GM12801 (cell line): ENCODE measurements around the gene MTCL1.

Source experiments
- TF ChIP-seq, protein P1 (sequence below): IDR thresholded peaks from one replicate; pipeline ENCODE4 v1.5.1; 2011; ENCODE audit warnings: control low read depth; ENCODE audit not compliant: insufficient read length; ENCODE audit errors: extremely low read depth

Gene MTCL1

DNA sequence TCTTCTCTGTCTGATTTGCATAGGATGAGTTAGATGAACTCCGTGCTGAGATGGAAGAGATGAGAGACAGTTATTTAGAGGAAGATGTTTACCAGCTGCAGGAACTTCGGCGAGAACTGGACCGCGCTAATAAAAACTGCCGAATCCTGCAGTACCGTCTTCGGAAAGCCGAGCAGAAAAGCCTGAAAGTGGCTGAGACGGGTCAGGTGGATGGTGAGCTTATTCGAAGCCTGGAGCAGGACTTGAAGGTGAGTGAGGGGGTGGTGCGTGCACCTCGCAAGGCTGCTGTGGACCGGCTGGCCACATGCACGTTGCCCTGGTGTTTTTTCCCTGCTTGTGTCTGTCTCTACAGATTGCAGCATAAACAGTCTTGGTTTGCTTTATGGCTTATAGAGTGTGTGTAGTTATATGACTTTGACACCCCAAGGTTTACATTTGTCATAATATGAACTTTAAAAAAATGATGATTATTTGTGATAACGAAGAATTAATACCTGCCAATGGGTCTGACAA is 13.1 kb downstream of the MTCL1 start:
- TF ChIP-seq, protein P1, sequence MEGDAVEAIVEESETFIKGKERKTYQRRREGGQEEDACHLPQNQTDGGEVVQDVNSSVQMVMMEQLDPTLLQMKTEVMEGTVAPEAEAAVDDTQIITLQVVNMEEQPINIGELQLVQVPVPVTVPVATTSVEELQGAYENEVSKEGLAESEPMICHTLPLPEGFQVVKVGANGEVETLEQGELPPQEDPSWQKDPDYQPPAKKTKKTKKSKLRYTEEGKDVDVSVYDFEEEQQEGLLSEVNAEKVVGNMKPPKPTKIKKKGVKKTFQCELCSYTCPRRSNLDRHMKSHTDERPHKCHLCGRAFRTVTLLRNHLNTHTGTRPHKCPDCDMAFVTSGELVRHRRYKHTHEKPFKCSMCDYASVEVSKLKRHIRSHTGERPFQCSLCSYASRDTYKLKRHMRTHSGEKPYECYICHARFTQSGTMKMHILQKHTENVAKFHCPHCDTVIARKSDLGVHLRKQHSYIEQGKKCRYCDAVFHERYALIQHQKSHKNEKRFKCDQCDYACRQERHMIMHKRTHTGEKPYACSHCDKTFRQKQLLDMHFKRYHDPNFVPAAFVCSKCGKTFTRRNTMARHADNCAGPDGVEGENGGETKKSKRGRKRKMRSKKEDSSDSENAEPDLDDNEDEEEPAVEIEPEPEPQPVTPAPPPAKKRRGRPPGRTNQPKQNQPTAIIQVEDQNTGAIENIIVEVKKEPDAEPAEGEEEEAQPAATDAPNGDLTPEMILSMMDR, result no peak

DNA sequence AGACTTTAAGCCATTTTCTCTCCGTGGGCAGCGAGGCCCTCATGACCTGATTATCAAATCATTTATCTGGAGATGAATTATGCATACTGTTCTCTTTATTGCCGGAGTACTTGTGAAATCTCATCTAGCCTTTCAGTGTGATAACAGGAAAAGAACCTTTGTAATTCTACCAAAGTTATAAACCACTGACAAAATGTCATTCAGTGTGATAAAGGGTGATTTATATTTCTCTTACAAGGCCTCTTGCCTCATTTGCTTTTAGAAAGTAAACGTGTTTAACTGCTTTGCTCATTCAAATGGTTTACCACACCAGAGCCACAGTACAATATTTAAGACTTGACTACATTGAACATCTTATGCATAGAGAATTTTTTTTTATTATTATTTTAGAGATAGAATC is 13.8 kb downstream of the MTCL1 start:
- TF ChIP-seq, protein P1, result no peak

DNA sequence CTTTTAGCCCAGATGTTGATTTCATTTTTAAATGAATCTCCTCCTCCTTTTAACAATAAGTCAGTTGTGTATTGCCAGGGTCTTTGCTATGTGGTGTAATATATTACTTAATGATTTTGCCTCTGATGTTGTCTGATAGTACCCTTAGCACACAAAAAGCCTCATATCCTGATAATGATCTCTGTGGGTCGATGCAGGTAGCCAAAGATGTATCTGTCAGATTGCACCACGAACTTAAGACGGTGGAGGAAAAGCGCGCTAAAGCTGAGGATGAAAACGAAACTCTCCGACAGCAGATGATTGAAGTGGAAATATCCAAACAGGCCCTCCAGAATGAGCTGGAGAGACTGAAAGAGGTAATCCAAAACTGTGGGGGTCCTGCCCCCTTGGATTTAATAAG is 14.8 kb downstream of the MTCL1 start:
- TF ChIP-seq, protein P1, result no peak

DNA sequence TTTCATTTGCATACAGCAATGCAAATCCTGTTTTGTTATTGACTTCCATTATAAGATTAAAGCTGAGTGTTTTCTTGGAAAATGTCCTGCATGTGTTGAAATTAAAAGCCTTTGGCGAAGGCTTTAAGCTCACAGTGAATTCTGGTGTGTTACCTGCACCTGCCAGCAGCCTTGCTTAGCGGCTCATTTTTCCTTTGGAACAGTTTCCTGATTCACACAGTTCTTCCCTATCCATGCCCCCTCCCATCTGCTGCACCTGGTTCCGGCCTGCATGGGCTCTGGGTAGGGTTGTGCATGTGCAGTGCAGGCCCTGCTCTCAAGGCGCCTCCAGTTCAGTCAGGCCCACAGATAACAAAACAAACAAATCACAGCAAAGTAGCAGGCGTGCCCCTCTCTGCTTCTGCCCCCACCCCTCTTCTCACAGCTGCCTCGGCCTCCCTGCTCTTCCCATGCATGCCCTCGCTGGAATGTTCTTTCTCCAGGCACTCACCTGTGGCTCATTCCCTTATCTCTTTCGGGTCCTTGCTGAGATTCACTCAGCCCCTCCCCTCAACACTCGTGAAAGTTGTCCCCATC is 15.8 kb downstream of the MTCL1 start:
- TF ChIP-seq, protein P1, result no peak

DNA sequence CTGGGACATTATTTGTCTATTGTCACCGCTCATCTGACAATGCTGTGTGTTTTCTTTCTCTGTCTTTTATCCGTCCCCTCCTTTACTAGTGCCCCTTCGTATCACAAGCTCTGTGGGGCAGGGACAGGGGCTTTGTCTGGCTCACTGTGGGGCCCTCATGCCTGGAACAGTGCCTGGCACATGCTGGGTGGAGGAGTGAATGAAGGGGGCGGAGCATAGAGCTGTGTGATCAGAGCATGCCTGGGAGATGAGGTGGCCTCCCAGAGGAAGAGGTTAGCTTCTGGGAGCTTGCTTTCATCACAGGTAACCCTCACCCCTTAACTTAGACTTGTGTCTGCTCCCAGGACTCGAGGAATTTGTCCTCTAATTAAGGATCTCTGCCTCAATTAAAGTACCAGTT is 16.4 kb downstream of the MTCL1 start:
- TF ChIP-seq, protein P1, result no peak

DNA sequence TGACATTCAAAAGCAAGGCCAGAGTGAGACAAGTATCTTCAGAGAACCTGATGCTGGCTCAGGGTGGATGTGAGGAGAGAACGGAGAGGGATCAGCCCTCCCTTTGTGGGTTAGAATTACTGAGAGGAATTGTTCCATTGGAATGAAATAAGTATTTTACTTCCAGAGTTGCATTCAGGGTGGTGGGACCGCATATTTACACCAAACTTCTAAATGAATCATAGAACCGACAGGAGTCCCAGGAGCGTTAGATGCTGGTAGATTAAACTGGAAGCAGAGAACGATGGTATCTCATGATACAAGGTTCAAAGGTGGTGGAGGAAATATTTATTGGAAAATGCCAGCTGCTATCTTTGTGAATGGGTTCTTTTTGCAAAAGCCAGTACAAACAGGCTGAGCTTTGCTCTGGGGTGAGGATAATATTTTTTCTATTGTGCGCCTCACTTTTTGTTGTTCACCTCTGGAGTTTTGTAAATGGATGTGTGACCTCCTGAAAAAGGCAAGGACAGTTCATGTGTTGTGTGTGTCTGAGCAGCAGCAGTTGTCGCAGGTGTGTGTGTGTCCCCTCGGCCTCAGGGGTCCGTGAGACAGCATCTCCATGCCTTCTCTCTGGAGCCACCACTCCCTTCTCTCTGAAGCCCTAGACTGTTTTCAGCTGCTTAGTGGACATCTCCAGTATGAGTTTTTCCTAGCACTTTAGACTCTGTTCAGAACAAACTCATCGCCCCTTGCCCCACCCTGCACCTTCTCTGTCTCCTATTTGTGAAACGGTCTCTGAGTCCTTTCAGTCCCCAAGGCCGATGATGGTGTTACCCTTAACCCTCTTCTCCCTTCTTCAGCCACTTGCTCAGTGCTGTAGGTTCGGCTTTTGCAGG is 17.8 kb downstream of the MTCL1 start:
- TF ChIP-seq, protein P1, result no peak

DNA sequence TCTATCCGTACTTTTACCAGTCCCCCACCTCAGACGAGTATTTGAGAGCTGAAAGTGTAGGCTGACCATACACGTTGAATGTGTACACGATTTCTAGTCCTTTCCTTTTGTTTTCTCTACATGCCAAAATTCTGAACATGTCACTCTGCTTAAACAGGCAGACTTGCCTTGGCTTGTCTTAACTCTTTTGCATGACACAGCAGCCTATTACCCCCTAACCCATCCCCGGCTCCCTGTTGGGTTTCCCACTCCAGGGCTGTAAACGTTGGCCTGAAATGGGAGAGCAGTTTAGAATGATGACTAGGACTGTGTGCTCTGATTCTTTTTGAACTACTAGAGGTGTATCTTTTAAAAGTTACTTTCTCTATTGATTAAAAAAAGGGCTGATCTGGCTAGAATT is 19.1 kb downstream of the MTCL1 start:
- TF ChIP-seq, protein P1, result no peak
